MM.1S (cell line): ENCODE results near the gene RHOBTB3.

Source experiments
- EZH2 ChIP-seq: fragments of 300-600 bp; sonication (generic); optimal IDR thresholded peaks from 2 replicates; pipeline ENCODE3; 2017; ENCODE audit warnings: low read depth, mild to moderate bottlenecking, antibody characterized with exemption, low read length, mixed read lengths
- TF ChIP-seq, protein P1 (sequence below): fragments of 300-600 bp; sonication (generic); IDR thresholded peaks from 2 replicates; pipeline ENCODE4 v1.5.1; 2016; ENCODE audit warnings: antibody characterized with exemption, low read length, mixed read lengths

DNA sequence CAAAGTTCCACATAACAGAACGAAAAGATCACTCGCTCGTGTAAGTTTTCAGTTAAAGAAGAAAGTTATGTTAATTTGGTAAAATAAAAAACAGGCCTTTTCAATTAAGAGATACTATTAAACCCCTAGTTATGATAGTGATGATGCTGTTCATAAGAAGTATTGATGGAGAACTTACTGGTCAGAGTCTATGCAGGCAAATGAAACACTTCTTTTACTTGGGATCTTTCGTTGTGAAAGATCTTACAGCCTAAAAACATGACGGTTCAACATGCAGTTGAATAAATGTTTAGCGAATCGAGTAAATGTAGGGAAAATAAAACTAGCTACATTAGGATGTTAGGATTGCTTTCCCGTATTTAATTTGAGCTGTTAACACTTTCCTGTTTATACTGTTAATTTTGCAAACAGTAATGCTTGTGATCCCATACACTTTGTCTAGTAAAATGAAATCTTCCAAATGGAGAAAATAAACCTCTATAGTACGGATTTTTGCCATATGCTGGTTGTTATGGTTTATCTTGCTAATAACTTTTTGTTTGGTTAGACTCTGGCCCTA lies 2.0 kb downstream of the RHOBTB3 start:
- TF ChIP-seq, protein P1, sequence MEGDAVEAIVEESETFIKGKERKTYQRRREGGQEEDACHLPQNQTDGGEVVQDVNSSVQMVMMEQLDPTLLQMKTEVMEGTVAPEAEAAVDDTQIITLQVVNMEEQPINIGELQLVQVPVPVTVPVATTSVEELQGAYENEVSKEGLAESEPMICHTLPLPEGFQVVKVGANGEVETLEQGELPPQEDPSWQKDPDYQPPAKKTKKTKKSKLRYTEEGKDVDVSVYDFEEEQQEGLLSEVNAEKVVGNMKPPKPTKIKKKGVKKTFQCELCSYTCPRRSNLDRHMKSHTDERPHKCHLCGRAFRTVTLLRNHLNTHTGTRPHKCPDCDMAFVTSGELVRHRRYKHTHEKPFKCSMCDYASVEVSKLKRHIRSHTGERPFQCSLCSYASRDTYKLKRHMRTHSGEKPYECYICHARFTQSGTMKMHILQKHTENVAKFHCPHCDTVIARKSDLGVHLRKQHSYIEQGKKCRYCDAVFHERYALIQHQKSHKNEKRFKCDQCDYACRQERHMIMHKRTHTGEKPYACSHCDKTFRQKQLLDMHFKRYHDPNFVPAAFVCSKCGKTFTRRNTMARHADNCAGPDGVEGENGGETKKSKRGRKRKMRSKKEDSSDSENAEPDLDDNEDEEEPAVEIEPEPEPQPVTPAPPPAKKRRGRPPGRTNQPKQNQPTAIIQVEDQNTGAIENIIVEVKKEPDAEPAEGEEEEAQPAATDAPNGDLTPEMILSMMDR, result no peak
- no peak for TF ChIP-seq EZH2
